Neural progenitor cell (in vitro differentiated cells): ENCODE results near the gene DOK1.
"Not testable (repeated sequence)": the region's sequence is repeated elsewhere in the genome, so short reads cannot be mapped to it uniquely, and the experiment has no call there.

Experiments
- CTCF ChIP-seq: fragments of 200-600 bp; sonication (generic); IDR thresholded peaks from 2 replicates; pipeline ENCODE4 v1.5.1; 2017; ENCODE audit warnings: antibody characterized with exemption, mild to moderate bottlenecking
- EZH2 ChIP-seq: fragments of 200-600 bp; sonication (generic); IDR thresholded peaks from 2 replicates; pipeline ENCODE4 v1.6.1; 2017; ENCODE audit warnings: antibody characterized with exemption, mild to moderate bottlenecking, moderate library complexity

- not testable (repeated sequence) for TF ChIP-seq EZH2, CTCF
Measured at GRCh38 chr2:74561022-74561421, 6.5 kb downstream of the DOK1 start.
